ENCODE data around the gene WDR70. TPM values are rescaled to one million over a fixed set of nuclear protein-coding genes. Genes with fewer than 3 reads are reported as not detected.

WDR70 gene
- total and polyA plus RNA-seq, 4 donors: 4.0 to 17.7 (median 14.5) TPM

- DNase-seq (ENCODE audit: low spot score): no peak
- Histone ChIP-seq H3K9me3 (ENCODE audit: control insufficient read depth in 4 of 4, low read length in 3 of 4) (no peaks in the 10 kb centered on the region), H3K36me3 (ENCODE audit: control insufficient read depth in 4 of 4, insufficient read depth in 3 of 4, low read depth in 1 of 4, low read length in 3 of 4) (no peaks in the 10 kb centered on the region), H3K4me1 (ENCODE audit: control insufficient read depth in 4 of 4, insufficient read depth in 4 of 4, low read length in 3 of 4) (peaks cover 8 to 53% (median 42%) of the 10 kb centered on the region in 4 donors), H3K4me3 (ENCODE audit: low read depth in 1 of 3, low read length in 3 of 3) (no peak overlapping the region), H3K27ac (ENCODE audit: low read depth in 1 of 2, low read length in 2 of 2) (peak overlapping the region; percentile 49 to 51), H3K9ac (ENCODE audit: low read depth in 1 of 2, low read length in 2 of 2) (no peak overlapping the region), H3K27me3 (ENCODE audit: control insufficient read depth in 4 of 4, insufficient read depth in 4 of 4, low read length in 3 of 4) (no peaks in the 10 kb centered on the region)
- TF ChIP-seq RAD21 (IDR thresholded peaks at IDR 0.05) (no peak), HNF4A (conservative IDR thresholded peaks at IDR 0.05) (peak in 1 of 2 donors; percentile 47), NR2F2 (IDR thresholded peaks at IDR 0.05) (no peak), JUND (IDR thresholded peaks at IDR 0.05) (no peak), RXRA (IDR thresholded peaks at IDR 0.05) (peak in 1 of 2 donors; percentile 28), SP1 (IDR thresholded peaks at IDR 0.05) (no peak)
- TF ChIP-seq, protein P1, sequence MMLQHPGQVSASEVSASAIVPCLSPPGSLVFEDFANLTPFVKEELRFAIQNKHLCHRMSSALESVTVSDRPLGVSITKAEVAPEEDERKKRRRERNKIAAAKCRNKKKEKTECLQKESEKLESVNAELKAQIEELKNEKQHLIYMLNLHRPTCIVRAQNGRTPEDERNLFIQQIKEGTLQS (IDR thresholded peaks at IDR 0.05): no peak
- TF ChIP-seq, protein P2, sequence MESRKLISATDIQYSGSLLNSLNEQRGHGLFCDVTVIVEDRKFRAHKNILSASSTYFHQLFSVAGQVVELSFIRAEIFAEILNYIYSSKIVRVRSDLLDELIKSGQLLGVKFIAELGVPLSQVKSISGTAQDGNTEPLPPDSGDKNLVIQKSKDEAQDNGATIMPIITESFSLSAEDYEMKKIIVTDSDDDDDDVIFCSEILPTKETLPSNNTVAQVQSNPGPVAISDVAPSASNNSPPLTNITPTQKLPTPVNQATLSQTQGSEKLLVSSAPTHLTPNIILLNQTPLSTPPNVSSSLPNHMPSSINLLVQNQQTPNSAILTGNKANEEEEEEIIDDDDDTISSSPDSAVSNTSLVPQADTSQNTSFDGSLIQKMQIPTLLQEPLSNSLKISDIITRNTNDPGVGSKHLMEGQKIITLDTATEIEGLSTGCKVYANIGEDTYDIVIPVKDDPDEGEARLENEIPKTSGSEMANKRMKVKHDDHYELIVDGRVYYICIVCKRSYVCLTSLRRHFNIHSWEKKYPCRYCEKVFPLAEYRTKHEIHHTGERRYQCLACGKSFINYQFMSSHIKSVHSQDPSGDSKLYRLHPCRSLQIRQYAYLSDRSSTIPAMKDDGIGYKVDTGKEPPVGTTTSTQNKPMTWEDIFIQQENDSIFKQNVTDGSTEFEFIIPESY (IDR thresholded peaks at IDR 0.05): no peak
- 48% methylated on average over 4 of the region's 4 CpGs for WGBS
Measured at GRCh38 chr5:37769108-37769507, 390.0 kb downstream of the WDR70 start.

- H3K27me3 ChIP-seq (ENCODE audit: control insufficient read depth in 4 of 4, insufficient read depth in 4 of 4, low read length in 3 of 4): no peaks in the 10 kb centered on the region
- H3K27ac ChIP-seq (ENCODE audit: low read depth in 1 of 2, low read length in 2 of 2): peak overlapping the region; percentile 49 to 51
- H3K4me3 ChIP-seq (ENCODE audit: low read depth in 1 of 3, low read length in 3 of 3): no peak overlapping the region
- H3K9me3 ChIP-seq (ENCODE audit: control insufficient read depth in 4 of 4, low read length in 3 of 4): peaks cover 0 to 4% (median 0%) of the 10 kb centered on the region in 4 donors
- no peak overlapping the region for H3K9ac ChIP-seq (ENCODE audit: low read depth in 1 of 2, low read length in 2 of 2)
- H3K4me1 ChIP-seq (ENCODE audit: control insufficient read depth in 4 of 4, insufficient read depth in 4 of 4, low read length in 3 of 4): peaks cover 8 to 53% (median 42%) of the 10 kb centered on the region in 4 donors
- no peaks in the 10 kb centered on the region for H3K36me3 ChIP-seq (ENCODE audit: control insufficient read depth in 4 of 4, insufficient read depth in 3 of 4, low read depth in 1 of 4, low read length in 3 of 4)
- peak; percentile 36 for DNase-seq (ENCODE audit: low spot score)
- peak; percentile 98 to 99 for TF ChIP-seq HNF4A (conservative IDR thresholded peaks at IDR 0.05)
- peak; percentile 93 for TF ChIP-seq HNF4G (IDR thresholded peaks at IDR 0.05)
- peak; percentile 46 to 61 for TF ChIP-seq RAD21 (IDR thresholded peaks at IDR 0.05)
- TF ChIP-seq FOXA2 (IDR thresholded peaks at IDR 0.05): peak; percentile 60
- TF ChIP-seq GABPA (IDR thresholded peaks at IDR 0.05 in 1 of 2, conservative IDR thresholded peaks at IDR 0.05 in 1 of 2): peak in 1 of 2 donors; percentile 43
- TF ChIP-seq, protein P1 (IDR thresholded peaks at IDR 0.05): peak; percentile 52
- TF ChIP-seq SP1 (IDR thresholded peaks at IDR 0.05): peak; percentile 93
- TF ChIP-seq, protein P3, sequence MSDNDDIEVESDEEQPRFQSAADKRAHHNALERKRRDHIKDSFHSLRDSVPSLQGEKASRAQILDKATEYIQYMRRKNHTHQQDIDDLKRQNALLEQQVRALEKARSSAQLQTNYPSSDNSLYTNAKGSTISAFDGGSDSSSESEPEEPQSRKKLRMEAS (IDR thresholded peaks at IDR 0.05): peak; percentile 75
- peak; percentile 100 for TF ChIP-seq RXRA (IDR thresholded peaks at IDR 0.05)
- TF ChIP-seq FOXA1 (IDR thresholded peaks at IDR 0.05): no peak
- peak; percentile 73 to 85 for TF ChIP-seq JUND (IDR thresholded peaks at IDR 0.05)
- no peak for TF ChIP-seq TAF1 (conservative IDR thresholded peaks at IDR 0.05)
- peak; percentile 76 for TF ChIP-seq NR2F2 (IDR thresholded peaks at IDR 0.05)
- TF ChIP-seq, protein P4, sequence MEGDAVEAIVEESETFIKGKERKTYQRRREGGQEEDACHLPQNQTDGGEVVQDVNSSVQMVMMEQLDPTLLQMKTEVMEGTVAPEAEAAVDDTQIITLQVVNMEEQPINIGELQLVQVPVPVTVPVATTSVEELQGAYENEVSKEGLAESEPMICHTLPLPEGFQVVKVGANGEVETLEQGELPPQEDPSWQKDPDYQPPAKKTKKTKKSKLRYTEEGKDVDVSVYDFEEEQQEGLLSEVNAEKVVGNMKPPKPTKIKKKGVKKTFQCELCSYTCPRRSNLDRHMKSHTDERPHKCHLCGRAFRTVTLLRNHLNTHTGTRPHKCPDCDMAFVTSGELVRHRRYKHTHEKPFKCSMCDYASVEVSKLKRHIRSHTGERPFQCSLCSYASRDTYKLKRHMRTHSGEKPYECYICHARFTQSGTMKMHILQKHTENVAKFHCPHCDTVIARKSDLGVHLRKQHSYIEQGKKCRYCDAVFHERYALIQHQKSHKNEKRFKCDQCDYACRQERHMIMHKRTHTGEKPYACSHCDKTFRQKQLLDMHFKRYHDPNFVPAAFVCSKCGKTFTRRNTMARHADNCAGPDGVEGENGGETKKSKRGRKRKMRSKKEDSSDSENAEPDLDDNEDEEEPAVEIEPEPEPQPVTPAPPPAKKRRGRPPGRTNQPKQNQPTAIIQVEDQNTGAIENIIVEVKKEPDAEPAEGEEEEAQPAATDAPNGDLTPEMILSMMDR (IDR thresholded peaks at IDR 0.05; ENCODE audit: low read depth, low read length, missing input control): no peak
- TF ChIP-seq, protein P2 (IDR thresholded peaks at IDR 0.05): peak; percentile 75
- peak; percentile 66 for TF ChIP-seq YY1 (IDR thresholded peaks at IDR 0.05)
- TF ChIP-seq EGR1 (IDR thresholded peaks at IDR 0.05; ENCODE audit: low read depth in 2 of 2): peak in 1 of 2 donors; percentile 73
- TF ChIP-seq, protein P5, sequence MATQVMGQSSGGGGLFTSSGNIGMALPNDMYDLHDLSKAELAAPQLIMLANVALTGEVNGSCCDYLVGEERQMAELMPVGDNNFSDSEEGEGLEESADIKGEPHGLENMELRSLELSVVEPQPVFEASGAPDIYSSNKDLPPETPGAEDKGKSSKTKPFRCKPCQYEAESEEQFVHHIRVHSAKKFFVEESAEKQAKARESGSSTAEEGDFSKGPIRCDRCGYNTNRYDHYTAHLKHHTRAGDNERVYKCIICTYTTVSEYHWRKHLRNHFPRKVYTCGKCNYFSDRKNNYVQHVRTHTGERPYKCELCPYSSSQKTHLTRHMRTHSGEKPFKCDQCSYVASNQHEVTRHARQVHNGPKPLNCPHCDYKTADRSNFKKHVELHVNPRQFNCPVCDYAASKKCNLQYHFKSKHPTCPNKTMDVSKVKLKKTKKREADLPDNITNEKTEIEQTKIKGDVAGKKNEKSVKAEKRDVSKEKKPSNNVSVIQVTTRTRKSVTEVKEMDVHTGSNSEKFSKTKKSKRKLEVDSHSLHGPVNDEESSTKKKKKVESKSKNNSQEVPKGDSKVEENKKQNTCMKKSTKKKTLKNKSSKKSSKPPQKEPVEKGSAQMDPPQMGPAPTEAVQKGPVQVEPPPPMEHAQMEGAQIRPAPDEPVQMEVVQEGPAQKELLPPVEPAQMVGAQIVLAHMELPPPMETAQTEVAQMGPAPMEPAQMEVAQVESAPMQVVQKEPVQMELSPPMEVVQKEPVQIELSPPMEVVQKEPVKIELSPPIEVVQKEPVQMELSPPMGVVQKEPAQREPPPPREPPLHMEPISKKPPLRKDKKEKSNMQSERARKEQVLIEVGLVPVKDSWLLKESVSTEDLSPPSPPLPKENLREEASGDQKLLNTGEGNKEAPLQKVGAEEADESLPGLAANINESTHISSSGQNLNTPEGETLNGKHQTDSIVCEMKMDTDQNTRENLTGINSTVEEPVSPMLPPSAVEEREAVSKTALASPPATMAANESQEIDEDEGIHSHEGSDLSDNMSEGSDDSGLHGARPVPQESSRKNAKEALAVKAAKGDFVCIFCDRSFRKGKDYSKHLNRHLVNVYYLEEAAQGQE (IDR thresholded peaks at IDR 0.05): peak; percentile 50
- WGBS: 26% methylated on average over 1 of the region's 1 CpG
Measured at GRCh38 chr5:37769840-37770239, 390.7 kb downstream of the WDR70 start.

Data from liver (tissue), 9 donors.